HepG2 (cell line): ENCODE results near the gene IQCK. TPM values are rescaled to one million over a fixed set of nuclear protein-coding genes. Genes with fewer than 3 reads are reported as not detected.

ENCODE experiments used
- ATAD3A ChIP-seq: sonication (generic); formaldehyde crosslinking; IDR thresholded peaks from 2 replicates; pipeline ENCODE4 v1.4.0; 2020; ENCODE audit warnings: missing genetic modification reagents
- KDM6A ChIP-seq: IDR thresholded peaks from 2 replicates; pipeline ENCODE4 v1.6.1; 2016; ENCODE audit warnings: low read depth
- MAFK ChIP-seq, 2 experiments: IDR thresholded peaks in 1 of 2; conservative IDR thresholded peaks in 1 of 2; 2 replicates each; pipeline ENCODE4 v1.6.1; 2011; ENCODE audit warnings: improper control_type of control experiment in 2 of 2, low read length in 2 of 2
- MED8 ChIP-seq: sonication (generic); formaldehyde crosslinking; IDR thresholded peaks from 2 replicates; pipeline ENCODE4 v1.8.1; 2023; ENCODE audit warnings: mild to moderate bottlenecking, missing genetic modification reagents; ENCODE audit not compliant: insufficient replicate concordance
- MNT ChIP-seq: fragments of 450-650 bp; IDR thresholded peaks from 2 replicates; pipeline ENCODE4 v1.6.1; 2016
- NFE2L1 ChIP-seq: sonication (generic); formaldehyde crosslinking; IDR thresholded peaks from 2 replicates; pipeline ENCODE4 v1.4.0; 2020; ENCODE audit warnings: missing genetic modification reagents, mild to moderate bottlenecking, borderline replicate concordance
- RBFOX2 ChIP-seq: fragments of 200-400 bp; formaldehyde crosslinking; IDR thresholded peaks from 2 replicates; pipeline ENCODE4 v1.6.1; 2017; ENCODE audit warnings: low read depth, mild to moderate bottlenecking, low read length
- RNF2 ChIP-seq: fragments of 450-650 bp; conservative IDR thresholded peaks from 2 replicates; pipeline ENCODE4 v1.6.1; 2016; ENCODE audit warnings: low read depth
- SOX5 ChIP-seq: IDR thresholded peaks from 2 replicates; pipeline ENCODE4 v1.6.1; 2016; ENCODE audit warnings: borderline replicate concordance
- YEATS4 ChIP-seq: sonication (generic); formaldehyde crosslinking; IDR thresholded peaks from 2 replicates; pipeline ENCODE4 v1.4.0; 2020; ENCODE audit warnings: missing genetic modification reagents, borderline replicate concordance
- ZBTB2 ChIP-seq: sonication (generic); formaldehyde crosslinking; IDR thresholded peaks from 2 replicates; pipeline ENCODE4 v1.8.0; 2022; ENCODE audit warnings: low read depth, missing genetic modification reagents
- ZFX ChIP-seq: sonication (generic); formaldehyde crosslinking; IDR thresholded peaks from 2 replicates; pipeline ENCODE4 v1.4.0; 2020; ENCODE audit warnings: mild to moderate bottlenecking, low read depth, missing genetic modification reagents, moderate library complexity
- ZNF281 ChIP-seq: sonication (generic); formaldehyde crosslinking; IDR thresholded peaks from 2 replicates; pipeline ENCODE4 v1.4.0; 2020; ENCODE audit warnings: missing genetic modification reagents, borderline replicate concordance
- ZNF446 ChIP-seq: sonication (generic); formaldehyde crosslinking; IDR thresholded peaks from 2 replicates; pipeline ENCODE4 v1.5.0; 2020; ENCODE audit warnings: mild to moderate bottlenecking, missing genetic modification reagents
- ZNF576 ChIP-seq: sonication (generic); formaldehyde crosslinking; IDR thresholded peaks from 2 replicates; pipeline ENCODE4 v1.4.0; 2020; ENCODE audit warnings: mild to moderate bottlenecking, missing genetic modification reagents
- ZNF616 ChIP-seq: sonication (generic); formaldehyde crosslinking; IDR thresholded peaks from 2 replicates; pipeline ENCODE4 v1.5.0; 2020; ENCODE audit warnings: low read depth, mild to moderate bottlenecking, missing genetic modification reagents
- ZNF749 ChIP-seq: sonication (generic); formaldehyde crosslinking; IDR thresholded peaks from 2 replicates; pipeline ENCODE4 v1.8.0; 2022; ENCODE audit warnings: mild to moderate bottlenecking, missing genetic modification reagents, moderate library complexity, borderline replicate concordance
- ZNF780A ChIP-seq: sonication (generic); formaldehyde crosslinking; IDR thresholded peaks from 2 replicates; pipeline ENCODE4 v1.8.0; 2022; ENCODE audit warnings: mild to moderate bottlenecking, missing genetic modification reagents, moderate library complexity
- ZNF816 ChIP-seq: sonication (generic); formaldehyde crosslinking; IDR thresholded peaks from 2 replicates; pipeline ENCODE4 v1.8.0; 2022; ENCODE audit warnings: missing genetic modification reagents, mild to moderate bottlenecking, borderline replicate concordance
- ZSCAN20 ChIP-seq: sonication (generic); formaldehyde crosslinking; IDR thresholded peaks from 2 replicates; pipeline ENCODE4 v1.4.0; 2020; ENCODE audit warnings: missing genetic modification reagents, mild to moderate bottlenecking, borderline replicate concordance
- ZSCAN21 ChIP-seq: sonication (generic); formaldehyde crosslinking; IDR thresholded peaks from 2 replicates; pipeline ENCODE4 v1.8.0; 2022; ENCODE audit warnings: mild to moderate bottlenecking, missing genetic modification reagents, moderate library complexity, borderline replicate concordance
- polyA plus RNA-seq, 8 experiments: library from polyadenylated mRNA; depleted of rRNA in 3 of 8; stranded (reverse) in 7 of 8; unstranded in 1 of 8; fragments of >200 nt; fragmentation: Illumina TruSeq in 4 of 8; extraction: Trizol in 4 of 8; gene quantifications; 2 replicates each; pipeline versions ENCODE4 v1.2.1 to v1.2.3, GENCODE V29; 2011 to 2016; ENCODE audit warnings: low read depth in 4 of 8, missing spikeins in 1 of 8, mixed read lengths in 1 of 8; ENCODE audit not compliant: insufficient read depth in 1 of 8
- total RNA-seq, 5 experiments: library from RNA; depleted of rRNA; stranded (reverse); fragments of >200 nt; fragmentation: Illumina TruSeq; extraction: Trizol; gene quantifications; 2 replicates each; pipeline ENCODE4 v1.2.3, GENCODE V29; 2016; ENCODE audit warnings: low read depth in 1 of 5

The IQCK gene
- total and polyA plus RNA-seq, 2 of the 13 experiments (the other 11 are each of a cell fraction or from before 2014, with no cell fraction given), result 5.1 to 7.3 TPM

GRCh38 chr16:19717741-19718623 is at the start of gene IQCK, which contains the start of gene KNOP1 (continued):
- peak; percentile 89; the same call in 1 of the 2 replicates for TF ChIP-seq RNF2
- peak; percentile 96 for TF ChIP-seq ZFX (CRISPR knock-in tag)
- no peak for TF ChIP-seq ATAD3A (CRISPR knock-in tag)
- TF ChIP-seq ZNF780A (CRISPR knock-in tag), result no peak; the same call in 1 of the 2 replicates
- TF ChIP-seq SOX5 (CRISPR knock-in tag), result no peak; the same call in 1 of the 2 replicates
- peak; percentile 28; the same call in 1 of the 2 replicates for TF ChIP-seq ZNF576 (CRISPR knock-in tag)
- TF ChIP-seq RBFOX2, result peak; percentile 98
- peak; percentile 12; the same call in 1 of the 2 replicates for TF ChIP-seq ZSCAN20
- no peak for TF ChIP-seq MAFK (conservative IDR thresholded peaks at IDR 0.05 in 1 of 2, IDR thresholded peaks at IDR 0.05 in 1 of 2; ENCODE audit: low read length in 2 of 2)
- TF ChIP-seq YEATS4, result peak; percentile 99
- TF ChIP-seq ZSCAN21 (CRISPR knock-in tag), result peak; percentile 82; the same call in 1 of the 2 replicates
- TF ChIP-seq ZBTB2, result peak; percentile 87
- 0 out of 2 replicates have a peak, but pooled peaks have one; percentile 54 for TF ChIP-seq ZNF446 (CRISPR knock-in tag)
- TF ChIP-seq ZNF816 (CRISPR knock-in tag), result no peak; the same call in 1 of the 2 replicates
- no peak; the same call in 1 of the 2 replicates for TF ChIP-seq ZNF281
- peak; percentile 66 for TF ChIP-seq MED8
- peak; percentile 71; the same call in 1 of the 2 replicates for TF ChIP-seq NFE2L1 (CRISPR knock-in tag)
- TF ChIP-seq ZNF616 (CRISPR knock-in tag), result peak; percentile 83; the same call in 1 of the 2 replicates
- TF ChIP-seq KDM6A (CRISPR knock-in tag), result no peak
- TF ChIP-seq ZNF749 (CRISPR knock-in tag), result peak; percentile 95
- TF ChIP-seq MNT, result peak; percentile 89
